SK-N-SH (cell line): ENCODE data around the gene SMAP2. TPM values are rescaled to one million over a fixed set of nuclear protein-coding genes. Genes with fewer than 3 reads are reported as not detected.

Experiments
- CTCF ChIA-PET: fragments of 300-600, 350-600 bp; formaldehyde crosslinking; extraction: SDS; loops from one replicate; lab custom pipeline; 2021; lab: Yijun Ruan, JAX
- POLR2A ChIA-PET: fragments of 350-600 bp; sonication (Branson Sonifier 250); formaldehyde crosslinking; extraction: SDS; loops from one replicate; lab custom pipeline; 2020; ENCODE audit warnings: antibody characterized with exemption, inconsistent platforms; lab: Yijun Ruan, JAX
- DNase-seq: peaks from one replicate; pipeline ENCODE4 v3.0.0; 2012
- H2AFZ ChIP-seq: fragments of 200-600 bp; sonication (generic); 2 replicates; pipeline ENCODE4 v1.8.1; 2016; ENCODE audit warnings: antibody characterized with exemption, mild to moderate bottlenecking, low read depth
- H3F3A ChIP-seq: fragments of 200-600 bp; sonication (generic); replicated peaks from 2 replicates; pipeline ENCODE3; 2016; ENCODE audit warnings: antibody characterized with exemption, mild to moderate bottlenecking; ENCODE audit not compliant: insufficient read depth
- H3K27ac ChIP-seq, 2 experiments: fragments of 200-500 bp in 1 of 2; fragments of 200-600 bp in 1 of 2; sonication (Bioruptor generic) in 1 of 2; sonication (generic), shearing (Covaris generic) in 1 of 2; 2 replicates each; pipeline versions ENCODE4 v1.5.1 to v1.6.1; 2014 to 2016; ENCODE audit warnings: low read depth in 2 of 2, inconsistent platforms in 1 of 2, low read length in 1 of 2, mild to moderate bottlenecking in 1 of 2, mixed read lengths in 1 of 2
- H3K27me3 ChIP-seq: fragments of 200-600 bp; sonication (generic), shearing (Covaris generic); 2 replicates; pipeline ENCODE4 v1.6.1; 2016; ENCODE audit warnings: mixed run types; ENCODE audit not compliant: insufficient read depth
- H3K36me3 ChIP-seq, 2 experiments: fragments of 200-500 bp in 1 of 2; fragments of 200-600 bp in 1 of 2; sonication (Bioruptor generic) in 1 of 2; sonication (generic) in 1 of 2; replicated peaks in 1 of 2; 2 replicates each; pipeline versions ENCODE3 to v1.5.1; 2014 to 2016; ENCODE audit warnings: low read length in 1 of 2, mild to moderate bottlenecking in 1 of 2; ENCODE audit not compliant: insufficient read depth in 2 of 2, control insufficient read depth in 1 of 2
- H3K4me1 ChIP-seq, 2 experiments: fragments of 200-500 bp in 1 of 2; fragments of 200-600 bp in 1 of 2; sonication (Bioruptor generic) in 1 of 2; sonication (generic), shearing (Covaris generic) in 1 of 2; 2 replicates each; pipeline versions ENCODE4 v1.5.1 to v1.6.1; 2014 to 2016; ENCODE audit warnings: low read depth in 1 of 2, low read length in 1 of 2, mixed run types in 1 of 2; ENCODE audit not compliant: insufficient read depth in 2 of 2, control insufficient read depth in 1 of 2
- H3K4me2 ChIP-seq: fragments of 200-600 bp; sonication (generic), shearing (Covaris generic); 2 replicates; pipeline ENCODE4 v1.6.1; 2017; ENCODE audit warnings: mixed run types
- H3K4me3 ChIP-seq, 2 experiments: fragments of 200-500 bp in 1 of 2; fragments of 200-600 bp in 1 of 2; sonication (Bioruptor generic) in 1 of 2; sonication (generic), shearing (Covaris generic) in 1 of 2; 2 replicates each; pipeline versions ENCODE4 v1.5.1 to v1.8.1; 2014 to 2016; ENCODE audit warnings: low read depth in 2 of 2, inconsistent platforms in 1 of 2, low read length in 1 of 2, mild to moderate bottlenecking in 1 of 2, mixed read lengths in 1 of 2, moderate library complexity in 1 of 2
- H3K79me2 ChIP-seq: fragments of 200-600 bp; sonication (generic); 2 replicates; pipeline ENCODE4 v1.8.1; 2017; ENCODE audit warnings: mild to moderate bottlenecking; ENCODE audit not compliant: insufficient read depth
- H3K9ac ChIP-seq: fragments of 200-600 bp; sonication (generic); 2 replicates; pipeline ENCODE4 v1.6.1; 2017; ENCODE audit warnings: mixed run types
- H3K9me2 ChIP-seq: fragments of 200-600 bp; sonication (generic); 2 replicates; pipeline ENCODE4 v1.6.1; 2017; ENCODE audit warnings: mixed run types
- H3K9me3 ChIP-seq: fragments of 200-600 bp; sonication (generic); 2 replicates; pipeline ENCODE4 v1.6.1; 2017; ENCODE audit warnings: mixed run types, mild to moderate bottlenecking, moderate library complexity
- H4K20me1 ChIP-seq: fragments of 200-600 bp; sonication (generic); 2 replicates; pipeline ENCODE4 v1.6.1; 2017; ENCODE audit warnings: mild to moderate bottlenecking, mixed run types; ENCODE audit not compliant: insufficient read depth
- EZH2phosphoT487 ChIP-seq: fragments of 200-600 bp; sonication (generic); IDR thresholded peaks from 2 replicates; pipeline ENCODE4 v1.6.1; 2017; ENCODE audit warnings: low read depth, mixed run types, mild to moderate bottlenecking, antibody characterized with exemption, moderate library complexity, borderline replicate concordance
- GABPA ChIP-seq: IDR thresholded peaks from 2 replicates; pipeline ENCODE4 v1.4.0; 2012; ENCODE audit warnings: low read depth, mild to moderate bottlenecking
- IRF3 ChIP-seq: fragments of 150-350 bp; IDR thresholded peaks from 2 replicates; pipeline ENCODE4 v1.6.1; 2016; ENCODE audit warnings: mild to moderate bottlenecking, low read depth, low read length
- MEF2A ChIP-seq: IDR thresholded peaks from 2 replicates; pipeline ENCODE4 v1.4.0; 2012; ENCODE audit warnings: low read depth, borderline replicate concordance
- NFIC ChIP-seq: IDR thresholded peaks from 2 replicates; pipeline ENCODE4 v1.4.0; 2012; ENCODE audit warnings: borderline replicate concordance
- NRF1 ChIP-seq: IDR thresholded peaks from 2 replicates; pipeline ENCODE4 v1.6.1; 2012; ENCODE audit warnings: low read depth, mild to moderate bottlenecking, low read length
- RCOR1 ChIP-seq: fragments of 150-350 bp; IDR thresholded peaks from 2 replicates; pipeline ENCODE4 v1.6.1; 2017; ENCODE audit warnings: antibody characterized with exemption, low read length
- SIN3A ChIP-seq: IDR thresholded peaks from 2 replicates; pipeline ENCODE4 v1.6.1; 2012; ENCODE audit warnings: low read depth, mild to moderate bottlenecking, low read length, moderate library complexity, borderline replicate concordance
- SMC3 ChIP-seq: IDR thresholded peaks from 2 replicates; pipeline ENCODE4 v1.6.1; 2012; ENCODE audit warnings: low read depth, low read length, improper control_type of control experiment
- ZBTB33 ChIP-seq: IDR thresholded peaks from 2 replicates; pipeline ENCODE4 v1.4.0; 2012; ENCODE audit warnings: low read depth, borderline replicate concordance
- WGBS: methylation state at CpG from one replicate; pipeline ENCODE4 v1.1.6; 2017; ENCODE audit warnings: low lambda C conversion rate; 5-methylcytosine and 5-hydroxymethylcytosine counted together
- polyA plus RNA-seq, 3 experiments: library from polyadenylated mRNA; depleted of rRNA; stranded (reverse); fragments of >200 nt; gene quantifications; 2 replicates each; pipeline ENCODE4 v1.2.3, GENCODE V29; 2012
- TF ChIP-seq, protein P1 (sequence below): IDR thresholded peaks from 2 replicates; pipeline ENCODE4 v1.6.1; 2012; ENCODE audit warnings: mild to moderate bottlenecking, low read depth, low read length, moderate library complexity
- TF ChIP-seq, protein P2 (sequence below): fragments of 200-600 bp; sonication (generic); IDR thresholded peaks from 2 replicates; pipeline ENCODE4 v1.6.1; 2017; ENCODE audit warnings: antibody characterized with exemption, mild to moderate bottlenecking, moderate library complexity

The SMAP2 gene
- polyA plus RNA-seq, 1 of the 3 experiments (the other 2 are of a cell fraction) = 11.2 TPM

DNA sequence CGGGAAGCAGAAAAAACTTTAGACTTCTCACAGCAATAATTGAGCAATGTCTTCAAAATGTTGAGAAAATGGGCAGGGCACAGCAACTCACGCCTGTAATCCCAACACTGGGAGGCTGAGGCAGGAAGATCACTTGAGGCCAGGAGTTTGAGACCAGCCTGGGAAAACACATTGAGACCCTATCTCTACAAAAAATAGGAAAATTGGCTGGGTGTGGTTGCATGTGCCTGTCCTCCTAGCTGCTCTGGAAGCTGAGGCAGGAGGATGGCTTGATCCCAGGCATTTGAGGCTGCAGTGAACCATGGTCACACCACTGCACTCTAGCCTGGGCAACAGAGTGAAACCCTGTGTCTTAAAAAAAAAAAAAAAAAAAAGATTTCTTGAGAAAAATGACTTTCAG is 95.8 kb downstream of the SMAP2 start:
- Histone ChIP-seq H3K4me2 (no peak overlapping the region), H3K9ac (no peak overlapping the region), H3K9me2 (no peaks in the 10 kb centered on the region), H3K79me2 (no peaks in the 10 kb centered on the region), H3K4me3 (no peak overlapping the region), H3K4me1 (no peaks in the 10 kb centered on the region), H3K27me3 (no peaks in the 10 kb centered on the region), H3K36me3 (peaks cover 0 to 28% of the 10 kb centered on the region in 2 experiments), H3K9me3 (peaks cover 53% of the 10 kb centered on the region), H3F3A (no peaks in the 10 kb centered on the region), H3K27ac (no peak overlapping the region), H2AFZ (no peak overlapping the region), H4K20me1 (no peaks in the 10 kb centered on the region)
- 90% methylated on average over 2 of the region's 2 CpGs for WGBS
- TF ChIP-seq, protein P1, sequence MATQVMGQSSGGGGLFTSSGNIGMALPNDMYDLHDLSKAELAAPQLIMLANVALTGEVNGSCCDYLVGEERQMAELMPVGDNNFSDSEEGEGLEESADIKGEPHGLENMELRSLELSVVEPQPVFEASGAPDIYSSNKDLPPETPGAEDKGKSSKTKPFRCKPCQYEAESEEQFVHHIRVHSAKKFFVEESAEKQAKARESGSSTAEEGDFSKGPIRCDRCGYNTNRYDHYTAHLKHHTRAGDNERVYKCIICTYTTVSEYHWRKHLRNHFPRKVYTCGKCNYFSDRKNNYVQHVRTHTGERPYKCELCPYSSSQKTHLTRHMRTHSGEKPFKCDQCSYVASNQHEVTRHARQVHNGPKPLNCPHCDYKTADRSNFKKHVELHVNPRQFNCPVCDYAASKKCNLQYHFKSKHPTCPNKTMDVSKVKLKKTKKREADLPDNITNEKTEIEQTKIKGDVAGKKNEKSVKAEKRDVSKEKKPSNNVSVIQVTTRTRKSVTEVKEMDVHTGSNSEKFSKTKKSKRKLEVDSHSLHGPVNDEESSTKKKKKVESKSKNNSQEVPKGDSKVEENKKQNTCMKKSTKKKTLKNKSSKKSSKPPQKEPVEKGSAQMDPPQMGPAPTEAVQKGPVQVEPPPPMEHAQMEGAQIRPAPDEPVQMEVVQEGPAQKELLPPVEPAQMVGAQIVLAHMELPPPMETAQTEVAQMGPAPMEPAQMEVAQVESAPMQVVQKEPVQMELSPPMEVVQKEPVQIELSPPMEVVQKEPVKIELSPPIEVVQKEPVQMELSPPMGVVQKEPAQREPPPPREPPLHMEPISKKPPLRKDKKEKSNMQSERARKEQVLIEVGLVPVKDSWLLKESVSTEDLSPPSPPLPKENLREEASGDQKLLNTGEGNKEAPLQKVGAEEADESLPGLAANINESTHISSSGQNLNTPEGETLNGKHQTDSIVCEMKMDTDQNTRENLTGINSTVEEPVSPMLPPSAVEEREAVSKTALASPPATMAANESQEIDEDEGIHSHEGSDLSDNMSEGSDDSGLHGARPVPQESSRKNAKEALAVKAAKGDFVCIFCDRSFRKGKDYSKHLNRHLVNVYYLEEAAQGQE = no peak
- TF ChIP-seq GABPA (no peak), RCOR1 (no peak), EZH2phosphoT487 (no peak), NRF1 (no peak), SIN3A (no peak), NFIC (no peak), IRF3 (no peak), SMC3 (no peak), ZBTB33 (no peak), MEF2A (no peak)
- TF ChIP-seq, protein P2, sequence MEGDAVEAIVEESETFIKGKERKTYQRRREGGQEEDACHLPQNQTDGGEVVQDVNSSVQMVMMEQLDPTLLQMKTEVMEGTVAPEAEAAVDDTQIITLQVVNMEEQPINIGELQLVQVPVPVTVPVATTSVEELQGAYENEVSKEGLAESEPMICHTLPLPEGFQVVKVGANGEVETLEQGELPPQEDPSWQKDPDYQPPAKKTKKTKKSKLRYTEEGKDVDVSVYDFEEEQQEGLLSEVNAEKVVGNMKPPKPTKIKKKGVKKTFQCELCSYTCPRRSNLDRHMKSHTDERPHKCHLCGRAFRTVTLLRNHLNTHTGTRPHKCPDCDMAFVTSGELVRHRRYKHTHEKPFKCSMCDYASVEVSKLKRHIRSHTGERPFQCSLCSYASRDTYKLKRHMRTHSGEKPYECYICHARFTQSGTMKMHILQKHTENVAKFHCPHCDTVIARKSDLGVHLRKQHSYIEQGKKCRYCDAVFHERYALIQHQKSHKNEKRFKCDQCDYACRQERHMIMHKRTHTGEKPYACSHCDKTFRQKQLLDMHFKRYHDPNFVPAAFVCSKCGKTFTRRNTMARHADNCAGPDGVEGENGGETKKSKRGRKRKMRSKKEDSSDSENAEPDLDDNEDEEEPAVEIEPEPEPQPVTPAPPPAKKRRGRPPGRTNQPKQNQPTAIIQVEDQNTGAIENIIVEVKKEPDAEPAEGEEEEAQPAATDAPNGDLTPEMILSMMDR = no peak
- POLR2A ChIA-PET = no interaction called here
- CTCF ChIA-PET = no interaction called here
- DNase-seq = no peak

Other genes starting within 250 kb of the SMAP2 start
- gene RLF, start 212.3 kb upstream of the SMAP2 start, polyA plus RNA-seq (2012; rRNA removed) = 2.3 and 3.0 TPM in 2 replicates
- gene TMCO2, start 125.8 kb upstream of the SMAP2 start, polyA plus RNA-seq (2012; rRNA removed) = 0.19 TPM in 1 of 2 replicates, not detected in the other
- 13.7 and 15.4 TPM in 2 replicates for gene ZMPSTE24, start 115.5 kb upstream of the SMAP2 start, polyA plus RNA-seq (2012; rRNA removed)
- 0.63 and 0.94 TPM in 2 replicates for gene COL9A2, start 56.4 kb upstream of the SMAP2 start, polyA plus RNA-seq (2012; rRNA removed)
- 1.7 and 2.1 TPM in 2 replicates for gene ZFP69B, start 76.7 kb downstream of the SMAP2 start, polyA plus RNA-seq (2012; rRNA removed)
- 1.9 and 2.2 TPM in 2 replicates for gene ZFP69, start 103.6 kb downstream of the SMAP2 start, polyA plus RNA-seq (2012; rRNA removed)
- 7.4 and 8.8 TPM in 2 replicates for gene EXO5, start 135.0 kb downstream of the SMAP2 start, polyA plus RNA-seq (2012; rRNA removed)
- gene ZNF684, start 157.9 kb downstream of the SMAP2 start, polyA plus RNA-seq (2012; rRNA removed) = 1.8 and 3.0 TPM in 2 replicates